ENCODE measurements around the gene TMEM164.

TMEM164 gene

GRCh38 chrX:110004215-110004614 lies 1.3 kb downstream of the TMEM164 start:
- no peak for DNase-seq

GRCh38 chrX:110004731-110005369 lies 1.9 kb downstream of the TMEM164 start:
- DNase-seq, result no peak

- no peak for DNase-seq
Measured at GRCh38 chrX:110006161-110006560, 3.2 kb downstream of the TMEM164 start.

DNA sequence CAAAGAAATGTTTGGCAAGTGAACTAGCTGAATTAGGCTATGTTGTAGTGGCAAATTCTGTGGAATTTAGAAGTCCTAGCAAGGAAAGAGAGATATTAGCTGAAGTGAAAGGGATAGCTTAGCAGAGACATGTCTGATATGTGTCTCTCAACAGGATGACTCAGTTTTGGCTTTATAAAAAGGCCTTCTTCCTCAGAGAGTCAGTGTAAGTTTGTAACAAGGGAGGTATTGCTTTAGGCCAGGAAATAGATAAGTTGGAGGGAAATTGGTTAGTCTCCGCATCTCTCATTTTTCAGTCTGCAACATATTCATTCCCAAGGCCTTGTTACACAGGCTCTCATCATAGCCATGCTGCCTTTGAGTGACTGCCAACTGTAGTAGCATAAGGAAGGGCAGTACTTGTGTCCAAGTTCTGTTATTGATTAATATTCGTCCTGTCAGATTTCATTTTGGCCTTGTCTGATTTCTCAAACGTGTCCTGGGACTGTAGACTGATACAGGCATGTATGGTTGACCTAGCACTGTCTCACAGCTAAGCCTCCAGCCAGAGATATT lies 4.0 kb downstream of the TMEM164 start:
- DNase-seq, result no peak

- no peak for DNase-seq
Measured at GRCh38 chrX:110008011-110008635, 5.2 kb downstream of the TMEM164 start.

- DNase-seq, result no peak
Measured at GRCh38 chrX:110012818-110013485, 10.0 kb downstream of the TMEM164 start.

DNA sequence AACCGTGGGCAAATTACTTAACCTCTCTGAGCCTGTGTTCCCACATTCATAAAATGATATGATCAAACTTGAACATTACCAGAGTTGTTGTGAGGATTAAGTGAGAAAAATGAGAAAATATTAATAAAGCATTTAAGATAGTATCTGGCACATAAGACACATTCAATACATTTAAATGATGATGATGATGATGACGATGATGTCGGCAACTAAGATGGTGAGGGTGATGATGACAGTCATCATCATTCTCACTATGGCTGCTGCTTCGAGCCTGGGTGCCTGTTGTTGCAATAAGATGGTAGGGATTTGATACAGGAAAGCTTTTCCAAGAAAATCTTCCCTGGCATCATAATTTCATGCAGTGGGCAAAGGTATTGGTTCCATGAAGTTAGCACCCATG lies 11.1 kb downstream of the TMEM164 start:
- no peak for DNase-seq

DNA sequence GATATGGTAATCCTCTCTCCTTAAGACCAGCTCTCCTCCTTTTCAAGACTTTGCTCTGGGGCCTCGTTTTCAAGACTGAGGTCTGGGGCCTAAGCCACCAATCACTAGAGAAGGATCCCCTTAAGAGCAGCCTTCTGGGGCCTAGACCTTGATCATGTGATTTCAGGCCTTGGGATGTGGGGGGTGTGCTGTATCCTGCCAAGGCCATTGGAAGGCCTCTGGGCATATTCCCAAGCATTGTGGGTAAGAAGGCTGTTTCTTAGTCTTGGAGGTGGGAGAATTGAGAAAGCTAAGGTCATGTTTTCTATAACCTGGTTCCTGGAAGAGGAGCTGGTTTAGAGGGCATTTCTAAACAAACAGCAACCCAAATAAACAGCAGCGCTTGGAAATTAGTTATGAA lies 12.1 kb downstream of the TMEM164 start:
- no peak for DNase-seq

- DNase-seq, result no peak
Measured at GRCh38 chrX:110015915-110016314, 13.0 kb downstream of the TMEM164 start.

GRCh38 chrX:110020536-110020935 lies 17.6 kb downstream of the TMEM164 start:
- no peak for DNase-seq

DNA sequence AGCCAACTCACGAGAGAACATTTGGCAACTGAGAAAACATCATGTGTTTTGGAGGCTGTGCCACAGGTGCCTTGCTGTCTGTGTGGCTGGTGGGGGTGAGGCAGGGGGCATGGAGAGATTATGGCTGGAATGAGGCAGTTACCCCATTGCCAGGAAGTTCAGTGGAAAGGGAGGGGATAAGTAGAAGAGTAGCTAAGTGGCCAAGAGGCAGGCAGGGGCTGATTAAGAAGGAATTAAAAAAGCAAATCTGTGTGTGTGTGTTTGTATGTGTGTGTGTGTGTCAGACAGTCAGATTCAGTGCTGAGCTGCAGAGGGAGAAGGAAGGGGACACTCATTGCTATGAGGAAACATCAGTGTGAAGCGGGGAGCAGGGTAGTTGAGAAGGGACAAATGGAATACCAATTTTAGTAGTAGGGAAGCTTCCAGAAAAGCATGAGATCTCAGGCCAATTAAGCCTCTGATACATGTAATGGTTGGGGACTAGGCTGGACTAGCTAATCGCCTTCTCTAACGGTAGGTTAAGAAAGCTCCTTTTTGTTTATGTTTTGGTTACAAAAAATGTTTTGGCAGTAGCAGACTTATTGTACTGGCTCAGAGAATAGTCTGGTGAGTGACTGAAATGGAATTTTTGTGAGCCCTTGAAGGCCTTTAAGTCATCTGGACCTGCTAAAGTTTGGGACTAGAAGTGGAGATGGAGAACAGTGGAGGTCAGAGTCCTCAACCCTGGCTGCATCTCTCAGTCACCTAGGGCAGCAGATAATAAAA lies 18.5 kb downstream of the TMEM164 start:
- no peak for DNase-seq

DNA sequence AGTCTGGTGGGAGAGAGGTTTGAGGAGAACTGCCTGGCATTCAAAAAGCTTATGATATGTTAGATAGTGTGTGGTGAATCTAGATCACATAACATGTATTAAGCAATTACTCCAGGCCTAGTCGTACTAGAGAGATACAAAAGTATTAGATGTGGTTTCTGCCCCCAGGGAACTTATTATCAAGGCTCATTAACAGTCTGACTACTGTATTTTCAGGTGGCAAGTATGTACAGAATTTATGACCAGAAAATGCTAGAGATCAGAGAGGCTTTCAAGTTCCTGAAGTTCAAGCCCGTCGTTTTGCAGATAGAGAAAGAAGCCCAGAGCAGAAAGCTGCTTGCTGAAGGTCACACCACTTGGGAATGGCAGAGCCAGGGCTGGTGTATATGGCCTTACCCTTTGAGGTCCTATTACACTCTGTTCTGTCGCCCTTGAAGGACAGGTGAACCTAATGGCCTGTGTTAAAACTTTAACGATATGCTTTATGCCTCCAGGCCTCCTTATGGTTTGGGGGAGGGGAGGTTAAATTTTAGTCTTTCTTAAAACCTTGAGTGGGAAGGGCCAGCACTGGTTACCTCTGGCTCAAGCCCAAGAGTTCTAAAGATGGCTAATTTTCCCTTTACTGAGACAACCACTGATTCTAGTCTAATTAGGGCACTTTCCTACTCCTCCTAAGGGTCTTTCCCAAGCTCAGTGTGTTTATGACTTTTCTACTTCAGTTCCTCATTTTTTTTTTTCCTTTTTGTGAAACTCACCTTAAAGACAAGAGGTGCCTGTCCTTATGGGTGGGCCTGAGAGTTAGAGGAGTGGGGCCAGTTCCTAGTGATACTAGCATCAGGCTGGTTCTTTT lies 19.9 kb downstream of the TMEM164 start:
- no peak for DNase-seq

GRCh38 chrX:110025395-110025794 lies 22.5 kb downstream of the TMEM164 start:
- DNase-seq, result no peak

GRCh38 chrX:110026099-110026844 lies 23.4 kb downstream of the TMEM164 start:
- DNase-seq, result no peak

DNA sequence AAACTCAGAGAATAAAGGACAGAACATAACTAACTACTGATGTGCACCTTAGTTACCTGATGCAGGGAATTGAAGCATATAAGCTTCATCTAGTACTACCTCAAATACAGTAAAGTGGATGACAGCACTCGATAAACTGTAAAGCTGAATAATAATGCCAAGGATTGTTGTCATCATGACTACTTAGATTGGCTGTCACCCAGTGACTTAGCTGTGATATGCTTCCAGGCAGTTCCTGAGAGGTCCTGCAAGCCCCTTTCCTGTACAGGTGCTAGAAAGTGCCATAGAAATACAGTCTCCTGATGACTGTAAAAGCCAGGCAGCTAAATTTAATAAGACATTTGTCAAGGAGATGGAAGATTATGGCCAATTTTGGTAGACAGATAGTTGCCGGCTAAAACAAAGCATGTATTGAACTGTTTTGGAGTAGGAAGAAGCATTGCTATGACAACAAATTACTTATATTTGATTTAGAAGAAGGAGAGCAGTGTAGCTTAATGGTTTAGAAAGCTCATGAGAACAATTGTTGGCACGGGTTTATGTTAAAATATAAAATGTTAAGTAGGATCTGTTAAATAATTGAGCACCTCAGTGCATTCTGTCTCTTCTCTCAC lies 29.7 kb downstream of the TMEM164 start:
- DNase-seq, result no peak

DNA sequence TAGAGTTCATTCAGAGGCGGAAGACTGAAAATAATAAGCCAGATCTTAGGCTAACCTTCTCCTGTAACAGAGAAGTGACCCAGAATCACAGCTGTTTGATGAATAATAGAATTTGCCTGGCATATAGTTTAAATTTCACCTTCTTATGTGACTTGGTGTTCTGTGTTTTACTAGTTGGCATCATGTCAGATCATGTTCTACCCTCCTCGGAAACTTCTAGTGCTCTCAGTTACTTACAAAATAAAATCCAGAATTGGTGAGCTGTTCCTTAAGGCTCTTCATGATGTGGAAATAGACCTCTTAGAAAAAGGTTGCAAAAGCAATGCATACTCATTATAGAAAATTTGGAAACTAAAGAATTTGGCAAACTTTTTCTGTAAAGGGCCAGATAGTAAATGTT lies 31.1 kb downstream of the TMEM164 start:
- DNase-seq, result no peak

GRCh38 chrX:110036162-110037033 lies 33.5 kb downstream of the TMEM164 start:
- no peak for DNase-seq

DNA sequence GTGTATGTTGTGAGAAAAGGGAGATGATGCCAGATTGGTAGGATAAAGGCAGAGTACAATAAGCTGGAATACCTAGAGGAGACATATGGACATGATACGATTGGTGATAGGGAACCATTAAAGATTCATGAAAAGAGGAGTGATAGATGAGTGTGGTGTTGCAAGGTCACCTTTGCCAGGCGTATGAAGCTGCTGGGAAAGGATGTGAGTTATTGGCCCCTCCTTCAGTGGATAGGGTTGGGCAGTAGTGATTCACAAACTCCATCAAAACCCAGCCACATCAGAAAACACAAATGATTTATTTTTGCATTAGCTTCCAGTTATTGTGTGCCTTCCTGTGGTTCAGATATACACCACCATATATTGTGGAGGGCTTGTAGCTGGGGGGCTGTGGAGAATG lies 34.3 kb downstream of the TMEM164 start:
- DNase-seq, result no peak

DNA sequence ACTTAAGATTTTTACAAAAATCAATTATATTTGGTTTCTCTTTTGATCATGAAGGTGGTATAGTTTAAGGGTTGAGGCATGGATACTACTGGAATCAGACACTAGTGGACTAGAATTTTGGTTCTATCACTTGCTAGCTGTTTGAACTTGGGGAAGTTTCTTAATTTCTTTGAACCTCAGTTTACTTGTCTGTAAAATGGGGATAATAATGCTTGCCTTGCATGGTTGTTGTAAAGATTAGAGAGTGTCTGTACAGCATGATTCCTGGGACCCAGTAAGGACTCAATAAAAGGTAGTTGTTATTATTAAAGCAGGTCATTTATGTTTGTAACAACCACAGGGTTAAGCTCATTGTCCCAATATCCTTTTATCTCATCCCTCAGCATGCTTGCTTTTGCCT lies 36.0 kb downstream of the TMEM164 start:
- DNase-seq, result no peak

DNA sequence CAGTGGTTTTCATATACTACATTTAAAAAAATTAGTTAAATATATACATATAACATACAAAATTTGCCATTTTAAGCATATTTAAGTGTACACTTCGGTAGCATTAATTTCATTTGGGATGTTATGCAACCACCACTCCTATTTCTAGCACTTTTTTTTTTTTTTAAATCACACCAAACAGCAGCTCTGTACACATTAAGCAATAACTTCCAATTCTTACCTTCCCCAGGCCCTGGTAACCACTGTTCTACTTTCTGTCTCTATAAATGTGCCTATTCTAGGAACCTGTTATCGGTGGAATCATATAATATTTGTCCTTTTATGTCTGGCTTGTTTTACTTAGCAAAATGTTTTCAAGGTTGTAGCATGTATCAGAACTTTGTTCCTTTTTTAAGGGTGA lies 39.1 kb downstream of the TMEM164 start:
- no peak for DNase-seq

Data from CD4-positive, alpha-beta T cell treated with Interleukin-4 for 4 hours (primary cell).